ENCODE data around the gene DPYSL4.

Gene DPYSL4

DNA sequence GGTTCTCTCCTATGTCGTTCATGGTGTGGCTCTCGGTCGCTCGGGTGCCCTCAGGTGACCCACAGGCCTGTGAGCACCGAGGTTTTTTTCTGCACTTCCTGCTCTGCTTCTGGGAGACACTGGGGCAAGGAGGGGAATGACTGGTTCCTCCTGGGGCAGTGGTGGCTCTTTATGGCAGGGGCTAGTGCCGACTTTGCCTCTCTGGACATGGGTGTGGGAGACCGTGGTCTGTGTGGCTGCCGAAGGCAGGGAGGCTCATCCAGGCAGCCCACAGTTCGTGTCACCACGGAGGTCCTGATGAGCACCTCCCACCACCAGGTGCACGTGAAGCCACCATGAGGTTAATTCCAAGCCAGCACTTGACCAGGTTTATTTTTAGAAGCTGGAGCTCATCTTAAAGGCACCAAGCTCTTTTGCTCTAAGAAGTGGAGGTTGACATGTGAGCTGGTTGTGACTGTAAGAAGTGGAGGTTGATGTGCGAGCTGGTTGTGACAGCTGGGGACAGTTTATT lies 24.7 kb upstream of the DPYSL4 start:
- DNase-seq (ENCODE audit: low read depth) = no peak
- H3K4me3 ChIP-seq (replicated peaks; ENCODE audit: low read depth, low read length) = no peak overlapping the region
- TF ChIP-seq CTCF (IDR thresholded peaks at IDR 0.05; ENCODE audit: low read length, missing control alignments) = no peak

GRCh38 chr10:132162590-132163277 lies 24.0 kb upstream of the DPYSL4 start:
- DNase-seq (ENCODE audit: low read depth) = no peak
- TF ChIP-seq CTCF (IDR thresholded peaks at IDR 0.05; ENCODE audit: low read length, missing control alignments) = no peak
- H3K4me3 ChIP-seq (replicated peaks; ENCODE audit: low read depth, low read length) = no peak overlapping the region

GRCh38 chr10:132163278-132163765 lies 23.4 kb upstream of the DPYSL4 start:
- DNase-seq (ENCODE audit: low read depth) = no peak
- no peak overlapping the region for H3K4me3 ChIP-seq (replicated peaks; ENCODE audit: low read depth, low read length)
- no peak for TF ChIP-seq CTCF (IDR thresholded peaks at IDR 0.05; ENCODE audit: low read length, missing control alignments)

DNA sequence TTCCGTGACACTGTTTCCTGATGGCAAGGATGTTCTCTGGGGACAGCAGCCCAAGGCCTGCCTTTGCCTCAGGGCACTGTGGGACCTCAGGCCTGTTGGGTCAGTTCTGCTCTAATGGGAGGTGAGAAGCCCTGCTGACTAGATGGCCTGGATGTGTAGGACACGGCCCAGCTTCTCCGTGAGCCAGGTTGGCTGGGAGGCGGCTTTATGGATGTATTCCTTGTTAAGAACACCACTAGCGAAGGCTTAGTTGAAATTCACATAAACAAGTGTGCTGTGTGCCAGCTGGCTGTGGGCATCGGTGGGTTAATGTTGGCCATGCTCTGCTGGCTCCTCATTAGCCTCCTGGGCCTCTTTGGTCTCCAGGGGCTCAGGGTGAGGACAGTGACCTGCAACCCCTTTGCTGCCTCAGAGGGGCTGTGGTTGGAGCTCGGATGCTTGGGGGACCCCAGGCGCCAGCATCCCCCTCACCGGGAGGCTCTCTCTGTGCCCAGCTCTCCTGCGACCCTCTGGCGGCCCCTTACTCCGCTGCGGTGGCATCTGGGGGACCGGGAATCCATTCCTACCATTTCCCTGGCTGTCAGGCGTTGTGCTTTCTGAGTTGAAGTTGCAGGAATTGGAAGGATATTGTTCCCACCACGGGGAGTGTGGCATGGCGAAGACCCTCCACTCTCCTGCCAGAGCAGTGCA lies 22.8 kb upstream of the DPYSL4 start:
- no peak for TF ChIP-seq CTCF (IDR thresholded peaks at IDR 0.05; ENCODE audit: low read length, missing control alignments)
- H3K4me3 ChIP-seq (replicated peaks; ENCODE audit: low read depth, low read length) = no peak overlapping the region
- DNase-seq (ENCODE audit: low read depth) = no peak

DNA sequence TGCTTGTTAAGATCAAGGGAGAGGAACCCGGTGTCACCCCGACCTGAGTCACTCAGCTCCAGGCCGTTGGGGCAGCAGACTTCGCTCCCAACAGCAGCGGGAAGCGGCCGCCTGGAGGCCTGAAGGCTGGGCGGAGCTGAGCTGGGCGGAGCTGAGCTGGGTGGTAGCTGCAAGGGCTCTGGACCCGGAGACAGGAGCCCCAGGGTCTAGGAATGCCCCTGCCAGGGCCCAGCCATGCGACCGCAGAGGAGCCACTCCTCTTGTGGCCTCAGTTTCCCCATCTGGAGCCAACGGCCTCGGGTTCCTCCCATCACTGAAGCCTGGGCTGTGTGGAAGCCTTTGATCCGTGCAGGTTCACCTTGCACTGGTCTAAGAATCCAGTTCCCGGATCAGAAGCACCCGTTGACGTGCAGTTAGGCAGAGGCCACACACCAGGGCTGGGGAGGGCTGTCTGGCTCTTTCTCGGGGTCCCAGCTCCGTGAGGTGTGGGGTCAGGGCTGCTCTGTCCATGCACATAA lies 21.9 kb upstream of the DPYSL4 start:
- no peak for DNase-seq (ENCODE audit: low read depth)
- H3K4me3 ChIP-seq (replicated peaks; ENCODE audit: low read depth, low read length) = no peak overlapping the region
- TF ChIP-seq CTCF (IDR thresholded peaks at IDR 0.05; ENCODE audit: low read length, missing control alignments) = no peak

GRCh38 chr10:132165416-132165980 lies 21.2 kb upstream of the DPYSL4 start:
- H3K4me3 ChIP-seq (replicated peaks; ENCODE audit: low read depth, low read length) = no peak overlapping the region
- DNase-seq (ENCODE audit: low read depth) = no peak
- TF ChIP-seq CTCF (IDR thresholded peaks at IDR 0.05; ENCODE audit: low read length, missing control alignments) = no peak

Data from fibroblast of pulmonary artery (primary cell).